ENCODE data around the gene ABCC3.

ABCC3 gene

GRCh38 chr17:50731575-50732460, 97.1 kb downstream of the ABCC3 start:
- Histone ChIP-seq H3K27ac (peak overlapping the region; percentile 5; the same call in 1 of the 2 replicates), H3K4me3 (ENCODE audit: low read depth, low read length) (no peak overlapping the region), H3K9me3 (ENCODE audit: severe bottlenecking) (no peaks in the 10 kb centered on the region), H3K27me3 (ENCODE audit: insufficient read depth, low read depth, severe bottlenecking) (no peaks in the 10 kb centered on the region), H3K36me3 (peaks cover 45% of the 10 kb centered on the region)
- TF ChIP-seq CTCF (IDR thresholded peaks at IDR 0.05; ENCODE audit: low read depth, low read length), result no peak
- DNase-seq, result no peak

DNA sequence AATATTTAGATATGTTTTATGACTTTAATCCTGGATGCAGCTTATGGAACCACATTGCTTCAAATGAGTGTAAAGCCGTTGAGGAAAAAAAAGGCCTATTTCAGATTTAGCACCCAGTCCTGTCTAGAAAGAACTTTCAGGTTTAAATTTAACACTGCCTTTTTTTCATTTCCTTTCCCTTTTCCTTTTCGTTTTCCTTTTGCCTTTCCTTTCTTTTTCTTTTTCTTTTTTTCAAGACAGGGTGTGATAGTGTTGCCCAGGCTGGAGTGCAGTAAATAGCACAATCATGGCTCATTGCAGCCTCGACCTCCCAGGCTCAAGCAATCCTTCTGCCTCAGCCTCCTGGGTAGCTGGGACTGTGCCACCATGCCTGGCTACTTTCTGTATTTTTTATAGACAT, 100.6 kb downstream of the ABCC3 start:
- no peak overlapping the region for H3K27ac ChIP-seq
- H3K27me3 ChIP-seq (ENCODE audit: insufficient read depth, low read depth, severe bottlenecking), result no peaks in the 10 kb centered on the region
- no peak for TF ChIP-seq CTCF (IDR thresholded peaks at IDR 0.05; ENCODE audit: low read depth, low read length)
- H3K9me3 ChIP-seq (ENCODE audit: severe bottlenecking), result no peaks in the 10 kb centered on the region
- H3K4me3 ChIP-seq (ENCODE audit: low read depth, low read length), result no peak overlapping the region
- peaks cover 67% of the 10 kb centered on the region for H3K36me3 ChIP-seq
- DNase-seq, result no peak

DNA sequence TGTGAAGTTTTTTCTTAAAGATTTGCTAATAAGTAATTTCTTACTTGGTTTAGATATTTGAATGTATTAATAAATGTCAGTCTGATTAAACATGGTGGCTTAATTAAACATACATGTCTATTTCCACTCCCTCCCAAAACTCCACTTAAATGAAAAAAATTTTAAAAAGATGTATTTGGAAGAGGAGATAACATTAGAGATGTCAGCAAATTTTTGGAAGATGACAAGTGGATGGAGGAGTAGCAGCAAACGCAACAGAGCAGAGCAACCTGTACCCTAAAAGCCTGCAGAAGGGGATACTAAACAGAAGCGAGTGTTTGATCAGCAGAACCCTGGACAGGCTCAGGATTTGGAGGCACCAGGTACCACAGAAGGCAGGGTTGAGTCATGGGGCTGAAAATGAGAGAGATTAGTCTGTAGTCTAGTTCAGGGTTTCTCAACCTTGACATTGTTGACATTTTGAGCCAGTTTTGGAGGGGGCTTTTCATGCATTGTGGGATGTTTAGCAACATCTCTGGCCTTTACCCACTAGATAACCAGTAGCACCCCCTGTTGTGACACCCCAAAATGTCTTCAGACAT, 102.5 kb downstream of the ABCC3 start:
- no peak for TF ChIP-seq CTCF (IDR thresholded peaks at IDR 0.05; ENCODE audit: low read depth, low read length)
- H3K9me3 ChIP-seq (ENCODE audit: severe bottlenecking), result no peaks in the 10 kb centered on the region
- DNase-seq, result no peak
- no peak overlapping the region for H3K4me3 ChIP-seq (ENCODE audit: low read depth, low read length)
- H3K27me3 ChIP-seq (ENCODE audit: insufficient read depth, low read depth, severe bottlenecking), result no peaks in the 10 kb centered on the region
- peaks cover 77% of the 10 kb centered on the region for H3K36me3 ChIP-seq
- H3K27ac ChIP-seq, result no peak overlapping the region

- no peak overlapping the region for H3K4me3 ChIP-seq (ENCODE audit: low read depth, low read length)
- TF ChIP-seq CTCF (IDR thresholded peaks at IDR 0.05; ENCODE audit: low read depth, low read length), result no peak
- peaks cover 91% of the 10 kb centered on the region for H3K36me3 ChIP-seq
- no peak overlapping the region for H3K27ac ChIP-seq
- no peaks in the 10 kb centered on the region for H3K9me3 ChIP-seq (ENCODE audit: severe bottlenecking)
- no peaks in the 10 kb centered on the region for H3K27me3 ChIP-seq (ENCODE audit: insufficient read depth, low read depth, severe bottlenecking)
- no peak for DNase-seq
These were observed 104.4 kb downstream of the ABCC3 start for GRCh38 chr17:50739098-50739497.
